Activated naive CD8-positive, alpha-beta T cell treated with anti-CD3 and anti-CD28 coated beads, Interleukin-2, amount 10 ng/mL, durations not matched to agents 7 days and 5 days (primary cell): ENCODE measurements around the gene LACC1. TPM values are rescaled to one million over a fixed set of nuclear protein-coding genes. Genes with fewer than 3 reads are reported as not detected.

Source experiments
- ATAC-seq: fragments of 150-1000 bp; cut with Tn5 transposase; one replicate; pipeline ENCODE4 v1.10.0; 2021; ENCODE audit warnings: low read depth, moderate library complexity
- POLR2A ChIA-PET: fragments of 350-600 bp; sonication (Branson Sonifier 250); formaldehyde crosslinking; loops from one replicate; lab custom pipeline; 2021; ENCODE audit warnings: antibody characterized with exemption; lab: Charles Lee
- DNase-seq: peaks from one replicate; pipeline ENCODE4 v3.0.0; 2021
- H3K27ac Mint-ChIP-seq: one replicate; pipeline ENCODE4 v1.8.0; 2022; ENCODE audit warnings: mild to moderate bottlenecking, mixed read lengths
- H3K27me3 Mint-ChIP-seq: one replicate; pipeline ENCODE4 v1.8.0; 2022; ENCODE audit warnings: mild to moderate bottlenecking, moderate library complexity, mixed read lengths
- H3K36me3 Mint-ChIP-seq: one replicate; pipeline ENCODE4 v1.8.0; 2021; ENCODE audit warnings: mild to moderate bottlenecking, mixed read lengths
- H3K4me1 Mint-ChIP-seq: one replicate; pipeline ENCODE4 v1.8.0; 2021; ENCODE audit warnings: mixed read lengths
- H3K4me3 Mint-ChIP-seq: one replicate; pipeline ENCODE4 v1.8.0; 2022; ENCODE audit warnings: mild to moderate bottlenecking, moderate library complexity, mixed read lengths
- H3K9me3 Mint-ChIP-seq: one replicate; pipeline ENCODE4 v1.8.0; 2021; ENCODE audit warnings: mixed read lengths
- total RNA-seq, 2 experiments: library from RNA; stranded (reverse); gene quantifications; one replicate each; pipeline ENCODE4 v1.2.3, GENCODE V29; 2021

Gene LACC1
- 1 to 10 TPM; 3.8 to 4.8 TPM for total RNA-seq

GRCh38 chr13:43879755-43880181 is at the start of gene LACC1:
Gene LACC1 (plus strand): TSS chr13:43879904. CDS start chr13:43880986, 1,082 bp downstream.
- H3K4me3 Mint-ChIP-seq = peak within 1 kb of the TSS; percentile 92
- ATAC-seq (peak; percentile 54), DNase-seq (peak; percentile 60)
- POLR2A ChIA-PET = interaction anchor here (1.4 kb wide), 1 partner anchor 888 kb away, joined by 7 read pairs; the partner anchor contains the start of gene EPSTI1
- H3K36me3 Mint-ChIP-seq = peaks cover 4% of the 10 kb centered on the region
- peaks cover 2% of the 10 kb centered on the region for H3K27me3 Mint-ChIP-seq
- peaks cover 18% of the 10 kb centered on the region for H3K4me1 Mint-ChIP-seq
- H3K27ac Mint-ChIP-seq = peak within 1 kb of the TSS; percentile 82
- H3K9me3 Mint-ChIP-seq = no peaks in the 10 kb centered on the region

GRCh38 chr13:43830497-43830881 is 49.2 kb upstream of the LACC1 start:
- POLR2A ChIA-PET = no interaction called here

DNA sequence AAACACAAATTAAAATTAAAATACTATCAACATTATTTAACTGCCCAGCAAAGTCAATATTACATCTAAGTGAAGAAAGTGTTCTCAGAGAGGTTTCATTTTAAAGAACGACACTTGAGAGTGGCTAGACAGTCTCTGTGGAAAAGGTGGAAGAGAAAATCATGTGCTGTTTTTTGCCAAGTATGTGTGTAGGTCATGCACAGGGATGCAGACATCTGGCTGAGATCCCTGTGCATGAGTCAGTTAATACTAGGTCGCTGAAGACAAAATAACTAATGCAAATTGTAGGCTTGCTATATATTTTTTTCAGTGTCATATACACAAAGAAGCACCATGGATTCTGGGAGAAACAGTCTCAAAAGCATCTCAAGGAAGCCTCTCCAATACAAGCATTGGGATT is 48.6 kb upstream of the LACC1 start:
- Mint-ChIP-seq H3K27ac (no peak overlapping the region), H3K27me3 (peaks cover 13% of the 10 kb centered on the region), H3K4me1 (no peaks in the 10 kb centered on the region), H3K9me3 (no peaks in the 10 kb centered on the region), H3K4me3 (no peak overlapping the region), H3K36me3 (no peaks in the 10 kb centered on the region)
- no peak for DNase-seq
- POLR2A ChIA-PET = no interaction called here
- no peak for ATAC-seq

More at GRCh38 chr13:43830497-43830881, 49.2 kb upstream of the LACC1 start:
- no peak for ATAC-seq
- no peak overlapping the region for H3K4me3 Mint-ChIP-seq
- no peaks in the 10 kb centered on the region for H3K9me3 Mint-ChIP-seq
- no peaks in the 10 kb centered on the region for H3K4me1 Mint-ChIP-seq
- H3K27ac Mint-ChIP-seq = no peak overlapping the region
- no peak for DNase-seq
- no peaks in the 10 kb centered on the region for H3K36me3 Mint-ChIP-seq
- H3K27me3 Mint-ChIP-seq = peaks cover 13% of the 10 kb centered on the region

DNA sequence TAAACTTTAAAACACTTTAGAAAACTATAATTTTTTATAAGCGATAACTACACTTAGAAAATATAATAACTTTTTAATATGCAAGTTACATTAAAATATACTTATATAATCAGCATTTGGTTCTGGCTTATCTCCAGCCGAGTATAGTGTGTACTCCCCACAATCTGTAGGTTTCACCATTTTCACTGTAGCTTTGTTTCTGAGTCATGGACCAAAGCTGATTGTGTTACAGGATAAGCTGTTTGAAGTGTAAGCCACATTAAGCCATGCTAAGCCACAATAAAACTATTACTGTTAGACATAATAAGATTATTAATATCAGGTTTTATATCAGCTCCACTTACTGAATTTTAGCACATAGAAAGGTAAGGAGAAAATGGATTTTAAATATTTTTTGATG is 44.0 kb upstream of the LACC1 start:
- peaks cover 3% of the 10 kb centered on the region for H3K27me3 Mint-ChIP-seq
- POLR2A ChIA-PET = no interaction called here
- no peak for ATAC-seq

GRCh38 chr13:43838909-43839308 is 40.8 kb upstream of the LACC1 start:
- DNase-seq = no peak
- peaks cover 1% of the 10 kb centered on the region for H3K9me3 Mint-ChIP-seq
- H3K4me1 Mint-ChIP-seq = no peaks in the 10 kb centered on the region
- peaks cover 4% of the 10 kb centered on the region for H3K27me3 Mint-ChIP-seq
- POLR2A ChIA-PET = no interaction called here
- H3K27ac Mint-ChIP-seq = no peak overlapping the region
- H3K36me3 Mint-ChIP-seq = no peaks in the 10 kb centered on the region
- ATAC-seq = no peak
- no peak overlapping the region for H3K4me3 Mint-ChIP-seq

More for the DNA sequence above, 44.0 kb upstream of the LACC1 start:
- Mint-ChIP-seq H3K27ac (no peak overlapping the region), H3K4me1 (no peaks in the 10 kb centered on the region), H3K9me3 (no peaks in the 10 kb centered on the region), H3K4me3 (no peak overlapping the region), H3K36me3 (no peaks in the 10 kb centered on the region)
- no peak for DNase-seq

DNA sequence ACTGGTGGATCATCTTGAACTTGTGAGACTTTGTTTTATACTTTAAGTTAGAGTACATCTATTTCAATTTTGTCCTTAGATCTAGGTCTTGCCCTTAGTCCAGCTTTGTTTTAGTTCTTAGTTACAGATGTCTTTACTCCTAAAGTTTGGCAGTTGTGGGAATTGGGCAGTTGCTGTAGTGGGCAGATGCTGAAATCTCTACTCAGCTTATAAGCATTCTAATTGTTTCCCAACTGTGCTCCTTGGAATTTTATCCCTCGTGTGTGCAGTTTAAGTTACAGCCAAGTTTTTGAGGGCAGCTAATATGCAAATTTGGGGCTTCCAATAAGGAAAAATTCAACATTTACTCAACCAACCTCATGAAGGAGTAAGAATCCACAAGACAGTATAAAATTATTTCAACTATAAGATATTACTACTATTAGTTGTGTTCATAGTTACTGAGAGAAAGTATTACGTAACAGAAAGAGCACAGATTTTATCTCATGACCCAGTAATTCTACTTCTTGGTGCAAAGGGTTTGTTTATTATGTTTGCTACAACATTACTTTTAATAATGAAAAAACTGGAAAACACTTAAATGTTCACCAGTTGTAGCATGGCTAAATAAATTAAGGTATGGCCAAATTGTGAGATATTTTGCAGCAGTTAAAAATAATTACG is 33.1 kb upstream of the LACC1 start:
- DNase-seq (no peak), ATAC-seq (no peak)
- POLR2A ChIA-PET = no interaction called here
- Mint-ChIP-seq H3K4me3 (no peak overlapping the region), H3K36me3 (peaks cover 7% of the 10 kb centered on the region), H3K27me3 (peaks cover 15% of the 10 kb centered on the region), H3K27ac (no peak overlapping the region), H3K9me3 (peaks cover 16% of the 10 kb centered on the region), H3K4me1 (no peaks in the 10 kb centered on the region)

GRCh38 chr13:43848001-43848649 is 31.6 kb upstream of the LACC1 start:
- Mint-ChIP-seq H3K4me3 (no peak overlapping the region), H3K27me3 (peaks cover 14% of the 10 kb centered on the region)
- POLR2A ChIA-PET = no interaction called here

GRCh38 chr13:43850873-43851272 is 28.8 kb upstream of the LACC1 start:
- Mint-ChIP-seq H3K27me3 (peaks cover 3% of the 10 kb centered on the region), H3K9me3 (peaks cover 39% of the 10 kb centered on the region), H3K36me3 (peaks cover 9% of the 10 kb centered on the region), H3K4me1 (no peaks in the 10 kb centered on the region), H3K4me3 (no peak overlapping the region), H3K27ac (no peak overlapping the region)
- POLR2A ChIA-PET = no interaction called here
- ATAC-seq (no peak), DNase-seq (no peak)

More at GRCh38 chr13:43848001-43848649, 31.6 kb upstream of the LACC1 start:
- no peak for DNase-seq
- no peaks in the 10 kb centered on the region for H3K4me1 Mint-ChIP-seq
- H3K9me3 Mint-ChIP-seq = peaks cover 26% of the 10 kb centered on the region
- ATAC-seq = no peak
- peaks cover 7% of the 10 kb centered on the region for H3K36me3 Mint-ChIP-seq
- no peak overlapping the region for H3K27ac Mint-ChIP-seq

GRCh38 chr13:43852923-43853404 is 26.7 kb upstream of the LACC1 start:
- no peak for DNase-seq
- no peaks in the 10 kb centered on the region for H3K4me1 Mint-ChIP-seq
- POLR2A ChIA-PET = no interaction called here
- H3K27me3 Mint-ChIP-seq = peaks cover 3% of the 10 kb centered on the region
- no peak overlapping the region for H3K4me3 Mint-ChIP-seq
- peaks cover 9% of the 10 kb centered on the region for H3K36me3 Mint-ChIP-seq
- no peak for ATAC-seq
- no peak overlapping the region for H3K27ac Mint-ChIP-seq
- peaks cover 39% of the 10 kb centered on the region for H3K9me3 Mint-ChIP-seq

DNA sequence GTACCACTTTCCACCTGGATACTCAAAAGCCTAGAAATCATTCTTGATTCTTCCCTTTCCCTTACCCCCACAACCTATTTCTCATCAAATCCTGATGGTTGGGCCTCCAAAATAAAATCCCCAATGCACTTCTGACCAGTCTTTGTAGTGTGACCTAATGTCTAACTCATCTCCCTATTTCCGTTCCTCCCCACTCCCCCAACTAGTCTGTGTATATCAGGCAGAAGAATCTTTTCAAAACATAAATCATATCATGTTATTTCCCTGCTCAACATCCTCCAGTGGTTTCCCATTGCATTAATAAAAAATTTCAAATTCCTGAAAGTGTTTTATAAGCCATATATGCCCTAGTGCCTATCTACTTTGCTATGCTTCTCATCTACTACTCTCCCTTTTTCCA is 17.8 kb upstream of the LACC1 start:
- H3K36me3 Mint-ChIP-seq = no peaks in the 10 kb centered on the region
- no peak overlapping the region for H3K4me3 Mint-ChIP-seq
- ATAC-seq (no peak), DNase-seq (no peak)
- no peaks in the 10 kb centered on the region for H3K27me3 Mint-ChIP-seq
- no peak overlapping the region for H3K27ac Mint-ChIP-seq
- no peaks in the 10 kb centered on the region for H3K4me1 Mint-ChIP-seq
- H3K9me3 Mint-ChIP-seq = no peaks in the 10 kb centered on the region
- POLR2A ChIA-PET = no interaction called here

- POLR2A ChIA-PET = no interaction called here
- Mint-ChIP-seq H3K4me1 (no peaks in the 10 kb centered on the region), H3K27ac (no peak overlapping the region), H3K4me3 (no peak overlapping the region), H3K27me3 (no peaks in the 10 kb centered on the region), H3K9me3 (no peaks in the 10 kb centered on the region), H3K36me3 (no peaks in the 10 kb centered on the region)
- DNase-seq (no peak), ATAC-seq (no peak)
Observed at GRCh38 chr13:43864921-43865320, 14.8 kb upstream of the LACC1 start.

DNA sequence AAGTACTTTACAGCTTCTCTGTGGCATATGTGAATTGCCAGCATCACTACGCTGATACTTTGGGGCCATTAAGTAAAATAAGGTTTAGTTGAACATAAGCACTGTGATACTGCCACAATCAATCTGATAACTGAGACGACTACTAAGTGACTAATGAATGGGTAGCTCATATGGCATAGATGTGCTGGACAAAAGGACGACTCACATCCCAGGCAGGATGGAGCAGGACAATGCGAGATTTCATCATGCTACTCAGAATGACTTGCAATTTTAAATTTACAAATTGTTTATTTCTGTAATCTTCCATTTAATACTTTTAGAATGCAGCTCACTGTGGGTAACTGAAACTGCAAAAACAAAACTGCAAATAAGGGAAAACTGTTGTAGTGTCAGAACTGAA is 13.8 kb upstream of the LACC1 start:
- no peak overlapping the region for H3K4me3 Mint-ChIP-seq
- H3K9me3 Mint-ChIP-seq = no peaks in the 10 kb centered on the region
- no peaks in the 10 kb centered on the region for H3K27me3 Mint-ChIP-seq
- POLR2A ChIA-PET = no interaction called here
- no peaks in the 10 kb centered on the region for H3K36me3 Mint-ChIP-seq
- ATAC-seq (no peak), DNase-seq (no peak)
- H3K4me1 Mint-ChIP-seq = no peaks in the 10 kb centered on the region
- H3K27ac Mint-ChIP-seq = no peak overlapping the region

DNA sequence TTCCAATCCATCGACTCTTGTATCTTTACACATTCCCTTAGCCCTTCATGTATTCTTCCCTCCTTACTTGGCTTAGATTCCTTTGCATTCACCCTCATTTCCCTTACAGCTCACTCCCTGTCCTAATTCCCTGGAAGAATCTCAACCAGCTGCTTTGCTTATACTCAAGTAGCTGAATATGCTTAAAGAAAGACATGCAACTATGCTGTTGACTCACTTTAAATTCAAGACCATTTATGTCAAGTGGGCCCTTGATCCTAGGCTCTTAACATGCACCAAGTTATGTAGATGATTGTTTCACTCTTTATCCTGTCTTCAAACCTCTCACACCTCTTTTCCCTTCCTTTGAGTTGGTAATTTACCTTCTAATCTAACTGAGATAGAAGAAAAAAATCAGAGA is 7.5 kb upstream of the LACC1 start:
- POLR2A ChIA-PET = no interaction called here
- Mint-ChIP-seq H3K9me3 (no peaks in the 10 kb centered on the region), H3K36me3 (no peaks in the 10 kb centered on the region), H3K27ac (no peak overlapping the region), H3K4me3 (no peak overlapping the region), H3K4me1 (no peaks in the 10 kb centered on the region), H3K27me3 (no peaks in the 10 kb centered on the region)
- DNase-seq (no peak), ATAC-seq (no peak)

DNA sequence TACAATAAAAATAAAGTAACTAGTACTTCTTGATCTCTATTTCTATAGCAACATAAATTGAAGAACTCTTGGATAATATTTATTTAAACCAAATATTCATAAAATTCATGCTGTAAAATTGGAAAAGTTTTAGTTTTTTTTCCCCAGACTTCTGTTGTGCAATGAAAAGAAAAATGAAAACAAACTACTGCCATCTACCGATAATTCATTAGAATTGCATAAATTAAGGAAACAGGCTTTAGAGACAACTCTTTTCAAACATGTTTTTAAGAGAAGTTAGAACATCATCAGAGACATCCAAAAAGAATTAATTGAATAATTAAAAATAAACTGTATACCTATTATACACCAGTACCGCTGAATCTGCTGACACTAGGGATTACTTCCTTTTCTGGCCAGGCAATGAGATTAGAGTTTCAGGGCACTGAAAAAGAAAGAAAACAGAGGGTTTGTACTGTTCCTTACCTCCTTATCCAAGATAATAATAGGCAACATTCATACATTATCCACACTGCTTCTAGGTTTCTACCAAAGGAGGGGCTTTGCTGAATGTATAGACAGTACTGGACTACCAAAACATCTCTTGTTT is 5.1 kb upstream of the LACC1 start:
- H3K4me3 Mint-ChIP-seq = no peak overlapping the region
- H3K36me3 Mint-ChIP-seq = no peaks in the 10 kb centered on the region
- POLR2A ChIA-PET = no interaction called here

More for the DNA sequence above, 5.1 kb upstream of the LACC1 start:
- Mint-ChIP-seq H3K27me3 (no peaks in the 10 kb centered on the region), H3K4me1 (peaks cover 9% of the 10 kb centered on the region), H3K27ac (no peak overlapping the region), H3K9me3 (no peaks in the 10 kb centered on the region)
- DNase-seq (no peak), ATAC-seq (no peak)
